MCF 10A (cell line): ENCODE results near the gene PNPLA5. TPM values are rescaled to one million over a fixed set of nuclear protein-coding genes. Genes with fewer than 3 reads are reported as not detected.

Source experiments
- Bru-seq: library from RNA; stranded (reverse); fragments of 400-500 nt; gene quantifications from one replicate; lab custom pipeline; 2021; lab: Mats Ljungman, UMichigan
- BruChase-seq, 2 experiments: library from RNA; stranded (reverse); fragments of 400-500 nt; gene quantifications; one replicate each; lab custom pipeline; 2021; lab: Mats Ljungman, UMichigan
- BruUV-seq: library from RNA; stranded (reverse); fragments of 400-500 nt; replicated peaks from 2 replicates; lab custom pipeline; 2021; lab: Mats Ljungman, UMichigan
- CTCF ChIA-PET: fragments of 300-600 bp; sonication (Branson Sonifier 250); formaldehyde crosslinking; extraction: SDS; loops from one replicate; lab custom pipeline; 2021; ENCODE audit warnings: antibody characterized with exemption, inconsistent platforms; lab: Yijun Ruan, JAX
- POLR2A ChIA-PET: fragments of 300-600, 350-650 bp; sonication (Branson Sonifier 250); formaldehyde crosslinking; extraction: SDS; loops from one replicate; lab custom pipeline; 2020; ENCODE audit warnings: antibody characterized with exemption, inconsistent platforms; lab: Yijun Ruan, JAX
- DNase-seq: peaks from one replicate; pipeline ENCODE4 v3.0.0-alpha.2; 2018; ENCODE audit not compliant: unreplicated experiment
- H3K27ac Mint-ChIP-seq: one replicate; pipeline ENCODE4 v1.8.0; 2022; ENCODE audit warnings: mild to moderate bottlenecking, low read depth, mixed read lengths; ENCODE audit not compliant: unreplicated experiment
- H3K27me3 Mint-ChIP-seq: one replicate; pipeline ENCODE4 v1.8.0; 2022; ENCODE audit warnings: mixed read lengths; ENCODE audit not compliant: insufficient read depth, unreplicated experiment
- H3K36me3 Mint-ChIP-seq: one replicate; pipeline ENCODE4 v1.8.0; 2022; ENCODE audit warnings: mild to moderate bottlenecking, moderate library complexity, mixed read lengths; ENCODE audit not compliant: insufficient read depth, unreplicated experiment
- H3K4me1 Mint-ChIP-seq: one replicate; pipeline ENCODE4 v1.8.0; 2022; ENCODE audit warnings: mixed read lengths; ENCODE audit not compliant: insufficient read depth, unreplicated experiment
- H3K4me3 Mint-ChIP-seq: one replicate; pipeline ENCODE4 v1.8.0; 2022; ENCODE audit warnings: mild to moderate bottlenecking, moderate library complexity, mixed read lengths; ENCODE audit not compliant: unreplicated experiment
- H3K9me3 Mint-ChIP-seq: one replicate; pipeline ENCODE4 v1.8.0; 2022; ENCODE audit warnings: mixed read lengths; ENCODE audit not compliant: unreplicated experiment
- intact Hi-C: fragments of 100-400 bp; cut with micrococcal nuclease; formaldehyde crosslinking; loops from 2 replicates; pipeline ENCODE4 v1.14.1; 2022
- long read RNA-seq: library from polyadenylated mRNA; stranded (forward); transcript quantifications from one replicate; pipeline ENCODE4 v2.0.0, GENCODE V29; 2022
- total RNA-seq: library from RNA; stranded (reverse); gene quantifications from 2 replicates; pipeline ENCODE4 v1.2.3, GENCODE V29; 2022
- TF ChIP-seq, protein P1 (sequence below): fragments of 200-600 bp; IDR thresholded peaks from one replicate; pipeline ENCODE4 v1.8.0; 2022; ENCODE audit warnings: antibody characterized with exemption, mild to moderate bottlenecking; ENCODE audit not compliant: unreplicated experiment

Gene PNPLA5
- total RNA-seq, result not detected in 2 replicates
- not detected for Bru-seq, nascent RNA
- not detected for BruChase-seq, experiment 1, labeled RNA remaining after a 6-hour chase
- not detected for BruChase-seq, experiment 2, labeled RNA remaining after a 2-hour chase
- long read RNA-seq, result 0 reads

DNA sequence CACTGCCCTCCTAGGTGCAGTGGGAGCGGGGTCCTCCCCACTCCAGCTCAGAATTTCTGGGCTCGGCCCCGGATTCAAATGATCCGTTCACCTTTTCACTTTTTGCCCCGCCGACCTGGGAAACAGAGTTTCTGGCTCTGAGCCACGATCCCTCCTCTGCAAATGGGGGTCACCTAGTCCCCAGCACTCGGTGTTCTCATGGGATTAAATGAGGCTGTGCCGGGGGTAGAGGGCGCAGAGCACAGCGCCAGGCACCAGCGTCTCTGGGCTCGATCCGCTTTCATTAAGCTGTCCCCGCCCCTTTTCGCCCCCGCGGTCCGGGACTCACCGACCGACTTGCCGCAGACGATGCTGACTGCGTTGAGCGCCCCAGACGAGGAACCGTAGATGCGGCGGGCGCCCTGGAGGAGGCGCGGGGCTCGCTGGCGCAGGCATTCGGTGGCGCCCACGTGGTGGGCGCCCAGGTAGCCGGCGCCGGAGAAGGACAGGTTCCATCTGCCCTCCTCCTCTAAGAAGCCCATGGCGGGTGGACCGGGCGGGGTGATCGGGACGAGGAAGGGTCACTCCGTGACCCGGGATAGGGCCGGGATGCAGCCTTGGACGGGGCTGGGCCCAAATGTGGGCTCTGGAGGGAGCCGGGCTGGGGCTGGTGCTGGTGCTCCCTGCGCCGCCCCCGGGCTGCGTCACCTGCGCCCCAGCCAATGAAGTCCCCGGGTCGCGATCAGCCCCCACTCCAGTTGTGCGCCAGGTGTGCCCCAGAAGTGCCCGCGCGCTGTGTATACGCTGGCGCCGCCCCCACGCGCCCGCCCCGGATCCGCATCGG lies at the start of gene PNPLA5:
Gene PNPLA5 (minus strand): TSS at position 654 of the 823 bp plus-strand sequence. CDS start 133 bp downstream, at position 521.
- BruUV-seq, result no TSS peak
- Mint-ChIP-seq H3K4me3 (no peak within 1 kb of the TSS), H3K9me3 (no peaks in the 10 kb centered on the region), H3K27me3 (peaks cover 28% of the 10 kb centered on the region), H3K27ac (no peak within 1 kb of the TSS), H3K4me1 (no peaks in the 10 kb centered on the region), H3K36me3 (peaks cover 6% of the 10 kb centered on the region)
- POLR2A ChIA-PET, result no interaction called here
- CTCF ChIA-PET, result interaction anchor here (0.8 to 1.2 kb wide), 2 partner anchors 12 to 54 kb away, joined by 4 to 5 read pairs; no protein-coding TSS in a partner anchor
- intact Hi-C loops, result no loop called here
- no peak for DNase-seq
- TF ChIP-seq, protein P1, sequence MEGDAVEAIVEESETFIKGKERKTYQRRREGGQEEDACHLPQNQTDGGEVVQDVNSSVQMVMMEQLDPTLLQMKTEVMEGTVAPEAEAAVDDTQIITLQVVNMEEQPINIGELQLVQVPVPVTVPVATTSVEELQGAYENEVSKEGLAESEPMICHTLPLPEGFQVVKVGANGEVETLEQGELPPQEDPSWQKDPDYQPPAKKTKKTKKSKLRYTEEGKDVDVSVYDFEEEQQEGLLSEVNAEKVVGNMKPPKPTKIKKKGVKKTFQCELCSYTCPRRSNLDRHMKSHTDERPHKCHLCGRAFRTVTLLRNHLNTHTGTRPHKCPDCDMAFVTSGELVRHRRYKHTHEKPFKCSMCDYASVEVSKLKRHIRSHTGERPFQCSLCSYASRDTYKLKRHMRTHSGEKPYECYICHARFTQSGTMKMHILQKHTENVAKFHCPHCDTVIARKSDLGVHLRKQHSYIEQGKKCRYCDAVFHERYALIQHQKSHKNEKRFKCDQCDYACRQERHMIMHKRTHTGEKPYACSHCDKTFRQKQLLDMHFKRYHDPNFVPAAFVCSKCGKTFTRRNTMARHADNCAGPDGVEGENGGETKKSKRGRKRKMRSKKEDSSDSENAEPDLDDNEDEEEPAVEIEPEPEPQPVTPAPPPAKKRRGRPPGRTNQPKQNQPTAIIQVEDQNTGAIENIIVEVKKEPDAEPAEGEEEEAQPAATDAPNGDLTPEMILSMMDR, result no peak

- TF ChIP-seq, protein P1, result no peak
- Mint-ChIP-seq H3K36me3 (peaks cover 70% of the 10 kb centered on the region), H3K27ac (no peak overlapping the region), H3K9me3 (peaks cover 6% of the 10 kb centered on the region), H3K27me3 (no peaks in the 10 kb centered on the region), H3K4me3 (no peak overlapping the region), H3K4me1 (no peaks in the 10 kb centered on the region)
- POLR2A ChIA-PET, result interaction anchor here (1.0 to 1.4 kb wide), 3 partner anchors 14 to 16 kb away, joined by 5 read pairs; partner anchors contain the start of gene SAMM50
- no peak for DNase-seq
- BruUV-seq, result no TSS peak
- intact Hi-C loops, result no loop called here
- CTCF ChIA-PET, result interaction anchor here (1.2 to 1.6 kb wide), 2 partner anchors 11 to 13 kb away, joined by 3 to 5 read pairs; partner anchors contain the start of gene SAMM50
Observed at GRCh38 chr22:43941449-43941848, 49.6 kb upstream of the PNPLA5 start.

DNA sequence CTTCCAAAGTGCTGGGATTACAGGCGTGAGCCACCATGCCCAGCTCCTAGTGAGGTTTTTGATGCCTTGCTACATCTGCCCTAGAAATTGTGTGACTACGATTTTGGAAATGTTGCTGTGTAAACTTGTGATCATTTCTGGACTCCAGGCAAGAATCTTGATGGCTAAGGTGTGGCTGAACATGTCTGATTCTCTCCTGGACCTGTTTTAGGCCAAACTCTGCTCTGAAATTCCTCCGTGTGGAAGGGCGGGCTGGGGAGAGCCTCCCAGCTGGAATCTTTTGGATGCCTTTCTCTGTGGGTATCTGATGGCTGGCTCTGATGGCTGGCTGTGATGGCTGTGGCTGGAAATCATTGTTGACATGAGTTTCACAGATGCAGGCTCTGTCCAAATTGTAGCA lies 40.0 kb upstream of the PNPLA5 start:
- TF ChIP-seq, protein P1, result no peak
- Mint-ChIP-seq H3K4me1 (peaks cover 5% of the 10 kb centered on the region), H3K9me3 (no peaks in the 10 kb centered on the region), H3K36me3 (peaks cover 68% of the 10 kb centered on the region), H3K27me3 (no peaks in the 10 kb centered on the region), H3K4me3 (no peak overlapping the region), H3K27ac (no peak overlapping the region)
- intact Hi-C loops, result no loop called here
- POLR2A ChIA-PET, result interaction anchor here (0.6 to 2.0 kb wide), 3 partner anchors 8 to 374 kb away, joined by 4 to 5 read pairs (median 5); partner anchors contain the start of genes PNPLA3 and SAMM50
- no TSS peak for BruUV-seq
- DNase-seq, result no peak
- CTCF ChIA-PET, result interaction anchor here (1.4 kb wide), 1 partner anchor 11 kb away, joined by 3 read pairs; no protein-coding TSS in a partner anchor

DNA sequence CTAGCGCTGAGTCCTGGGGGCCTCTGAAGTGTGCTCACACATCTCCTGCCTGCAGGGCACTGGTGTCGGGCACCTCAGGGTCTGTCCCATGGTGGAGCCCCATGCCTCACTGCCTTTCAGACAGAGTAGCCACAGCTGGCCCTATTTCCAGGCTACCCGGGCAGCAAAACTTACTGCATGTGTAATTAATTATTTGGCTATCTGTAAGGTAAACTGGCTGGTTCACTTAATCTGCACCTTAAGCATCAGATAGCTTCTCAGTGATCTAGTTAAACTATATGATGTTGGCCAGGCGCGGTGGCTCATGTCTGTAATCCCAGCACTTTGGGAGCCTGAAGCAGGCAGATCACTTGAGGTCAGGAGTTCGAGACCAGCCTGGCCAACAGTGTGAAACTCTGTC lies 37.1 kb upstream of the PNPLA5 start:
- H3K36me3 Mint-ChIP-seq, result peaks cover 53% of the 10 kb centered on the region
- H3K27me3 Mint-ChIP-seq, result no peaks in the 10 kb centered on the region
- TF ChIP-seq, protein P1, result no peak
- peaks cover 19% of the 10 kb centered on the region for H3K4me1 Mint-ChIP-seq
- no peaks in the 10 kb centered on the region for H3K9me3 Mint-ChIP-seq
- H3K27ac Mint-ChIP-seq, result no peak overlapping the region
- intact Hi-C loops, result no loop called here
- POLR2A ChIA-PET, result interaction anchor here (2.6 kb wide), 1 partner anchor 26 kb away, joined by 18 read pairs; the partner anchor contains the start of gene SAMM50
- no peak for DNase-seq
- H3K4me3 Mint-ChIP-seq, result no peak overlapping the region
- CTCF ChIA-PET, result interaction anchor here (1.0 kb wide), 1 partner anchor 18 kb away, joined by 6 read pairs; no protein-coding TSS in a partner anchor
- BruUV-seq, result no TSS peak
